ENCODE data around the gene RHOB.

DNA sequence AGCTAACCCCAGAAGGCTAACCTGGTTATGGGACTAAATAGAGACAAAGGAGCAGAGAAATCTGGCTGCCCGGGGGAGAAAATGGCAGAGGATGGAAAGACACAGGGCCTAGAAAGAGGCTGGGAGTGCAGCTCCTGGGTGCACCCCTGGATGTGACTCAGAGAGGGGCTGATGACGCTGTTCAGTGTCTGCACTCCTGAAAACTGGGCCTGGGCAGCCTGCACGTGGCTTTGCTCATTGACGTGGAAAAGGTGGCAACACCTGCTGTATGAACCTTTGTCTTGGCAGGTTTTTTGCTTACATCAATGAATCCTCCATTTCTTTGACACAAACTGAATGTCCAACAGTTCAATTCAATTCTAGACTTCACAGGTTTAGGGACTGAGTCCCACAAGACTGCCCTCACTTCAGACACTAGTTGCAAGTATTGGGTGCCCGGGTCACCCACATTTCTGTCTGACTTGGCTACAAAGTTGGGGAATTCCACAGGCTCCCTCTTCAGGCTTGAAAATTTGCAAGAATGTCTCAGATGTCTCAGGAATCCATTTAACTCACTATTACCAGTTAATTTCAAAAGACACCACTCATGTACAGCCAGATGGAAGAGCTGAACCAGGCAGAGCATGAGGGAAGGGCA, 48.9 kb upstream of the RHOB start:
- TF ChIP-seq, protein P1, sequence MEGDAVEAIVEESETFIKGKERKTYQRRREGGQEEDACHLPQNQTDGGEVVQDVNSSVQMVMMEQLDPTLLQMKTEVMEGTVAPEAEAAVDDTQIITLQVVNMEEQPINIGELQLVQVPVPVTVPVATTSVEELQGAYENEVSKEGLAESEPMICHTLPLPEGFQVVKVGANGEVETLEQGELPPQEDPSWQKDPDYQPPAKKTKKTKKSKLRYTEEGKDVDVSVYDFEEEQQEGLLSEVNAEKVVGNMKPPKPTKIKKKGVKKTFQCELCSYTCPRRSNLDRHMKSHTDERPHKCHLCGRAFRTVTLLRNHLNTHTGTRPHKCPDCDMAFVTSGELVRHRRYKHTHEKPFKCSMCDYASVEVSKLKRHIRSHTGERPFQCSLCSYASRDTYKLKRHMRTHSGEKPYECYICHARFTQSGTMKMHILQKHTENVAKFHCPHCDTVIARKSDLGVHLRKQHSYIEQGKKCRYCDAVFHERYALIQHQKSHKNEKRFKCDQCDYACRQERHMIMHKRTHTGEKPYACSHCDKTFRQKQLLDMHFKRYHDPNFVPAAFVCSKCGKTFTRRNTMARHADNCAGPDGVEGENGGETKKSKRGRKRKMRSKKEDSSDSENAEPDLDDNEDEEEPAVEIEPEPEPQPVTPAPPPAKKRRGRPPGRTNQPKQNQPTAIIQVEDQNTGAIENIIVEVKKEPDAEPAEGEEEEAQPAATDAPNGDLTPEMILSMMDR (IDR thresholded peaks at IDR 0.05; ENCODE audit: low read depth, low read length): no peak
- no peak for TF ChIP-seq POLR2A (IDR thresholded peaks at IDR 0.05; ENCODE audit: extremely low read depth, insufficient read length)
